H1 (cell line): ENCODE results near the gene PDP2. TPM values are rescaled to one million over a fixed set of nuclear protein-coding genes. Genes with fewer than 3 reads are reported as not detected.

Experiments used
- CTCF ChIA-PET: fragments of 300-600 bp; sonication (Branson Sonifier 250); formaldehyde crosslinking; loops from one replicate; lab custom pipeline; 2021; ENCODE audit not compliant: partially characterized antibody; lab: Charles Lee
- POLR2A ChIA-PET: fragments of 300-600 bp; sonication (Branson Sonifier 250); formaldehyde crosslinking; loops from one replicate; lab custom pipeline; 2021; ENCODE audit warnings: inconsistent platforms; ENCODE audit not compliant: partially characterized antibody; lab: Charles Lee
- DNase-seq, 2 experiments: peaks; one replicate each; pipeline versions ENCODE4 v3.0.0 to v3.0.0-alpha.2; 2010 to 2022; ENCODE audit warnings: low spot score in 2 of 2, low read depth in 1 of 2, mixed read lengths in 1 of 2
- FAIRE-seq: peaks from 2 replicates; lab custom pipeline; 2011; peaks lifted over from hg19 to GRCh38; lab: Jason Lieb, UNC
- H2AFZ ChIP-seq: 2 replicates; pipeline ENCODE4 v1.8.1; 2012; ENCODE audit warnings: low read length, inconsistent platforms
- H2AK5ac ChIP-seq: 2 replicates; pipeline ENCODE4 v1.6.1; 2013; ENCODE audit warnings: low read depth, low read length
- H2BK120ac ChIP-seq: replicated peaks from 2 replicates; pipeline ENCODE3; 2013; ENCODE audit warnings: low read depth, low read length, inconsistent platforms
- H2BK12ac ChIP-seq: 2 replicates; pipeline ENCODE4 v1.6.1; 2013; ENCODE audit warnings: low read depth, low read length
- H2BK15ac ChIP-seq: 2 replicates; pipeline ENCODE4 v1.6.1; 2013; ENCODE audit warnings: low read length
- H2BK20ac ChIP-seq: 2 replicates; pipeline ENCODE4 v1.6.1; 2013; ENCODE audit warnings: low read length
- H2BK5ac ChIP-seq: 2 replicates; pipeline ENCODE4 v1.6.1; 2013; ENCODE audit warnings: low read depth, low read length
- H3K14ac ChIP-seq: 2 replicates; pipeline ENCODE4 v1.6.1; 2013; ENCODE audit warnings: inconsistent platforms; ENCODE audit not compliant: insufficient read length
- H3K18ac ChIP-seq: 2 replicates; pipeline ENCODE4 v1.6.1; 2013; ENCODE audit warnings: low read length; ENCODE audit errors: extremely low read depth
- H3K23ac ChIP-seq: 2 replicates; pipeline ENCODE4 v1.6.1; 2013; ENCODE audit warnings: inconsistent platforms; ENCODE audit not compliant: insufficient read length
- H3K23me2 ChIP-seq: 2 replicates; pipeline ENCODE4 v1.6.1; 2013; ENCODE audit warnings: low read depth, low read length
- H3K27ac ChIP-seq: 2 replicates; pipeline ENCODE4 v1.6.1; 2011; ENCODE audit warnings: low read depth, low read length, inconsistent platforms
- H3K27me3 ChIP-seq, 4 experiments: replicated peaks in 1 of 4; 1 replicate in 1 of 4; 2 replicates in 3 of 4; pipeline versions ENCODE4 v1.6.1 to v1.8.1; 2011 to 2013; ENCODE audit warnings: low read length in 3 of 4, mild to moderate bottlenecking in 3 of 4, inconsistent platforms in 2 of 4, mixed read lengths in 2 of 4, moderate library complexity in 1 of 4; ENCODE audit not compliant: control insufficient read depth in 3 of 4, insufficient read depth in 3 of 4; ENCODE audit errors: extremely low read depth in 1 of 4
- H3K36me3 ChIP-seq, 4 experiments: 2 replicates each; pipeline versions ENCODE4 v1.6.1 to v1.8.1; 2011 to 2013; ENCODE audit warnings: mild to moderate bottlenecking in 4 of 4, low read length in 3 of 4, moderate library complexity in 2 of 4, control low read depth in 1 of 4, inconsistent platforms in 1 of 4; ENCODE audit not compliant: insufficient read depth in 4 of 4, control insufficient read depth in 2 of 4
- H3K4ac ChIP-seq: replicated peaks from 2 replicates; pipeline ENCODE3; 2013; ENCODE audit warnings: low read length, low read depth, mixed read lengths, inconsistent platforms; ENCODE audit not compliant: insufficient read length
- H3K4me1 ChIP-seq, 4 experiments: replicated peaks in 1 of 4; 1 replicate in 1 of 4; 2 replicates in 3 of 4; pipeline versions ENCODE4 v1.6.1 to v1.8.1; 2011 to 2013; ENCODE audit warnings: low read length in 3 of 4, inconsistent platforms in 2 of 4, mixed read lengths in 1 of 4; ENCODE audit not compliant: insufficient read depth in 4 of 4, control insufficient read depth in 3 of 4
- H3K4me2 ChIP-seq, 2 experiments: 2 replicates each; pipeline versions ENCODE4 v1.6.1 to v1.8.1; 2011 to 2013; ENCODE audit warnings: low read depth in 2 of 2, low read length in 2 of 2, control low read depth in 1 of 2, inconsistent platforms in 1 of 2, mild to moderate bottlenecking in 1 of 2; ENCODE audit not compliant: insufficient read depth in 1 of 2
- H3K4me3 ChIP-seq, 4 experiments: fragments of 200-600, 300-600 bp in 1 of 4; sonication (generic), shearing (Covaris generic), sonication (Bioruptor Twin) in 1 of 4; 2 replicates each; pipeline versions ENCODE4 v1.5.1 to v1.8.1; 2011 to 2016; ENCODE audit warnings: low read length in 4 of 4, low read depth in 3 of 4, control low read depth in 2 of 4, inconsistent platforms in 2 of 4, mild to moderate bottlenecking in 2 of 4, mixed read lengths in 1 of 4, moderate library complexity in 1 of 4; ENCODE audit not compliant: insufficient read depth in 2 of 4; ENCODE audit errors: extremely low read depth in 1 of 4
- H3K56ac ChIP-seq: replicated peaks from 2 replicates; pipeline ENCODE3; 2013; ENCODE audit warnings: low read depth, mild to moderate bottlenecking, mixed read lengths, low read length, inconsistent platforms; ENCODE audit not compliant: insufficient read length
- H3K79me1 ChIP-seq: 2 replicates; pipeline ENCODE4 v1.6.1; 2013; ENCODE audit warnings: low read depth, low read length, control low read depth
- H3K79me2 ChIP-seq, 2 experiments: 2 replicates each; pipeline versions ENCODE4 v1.6.1 to v1.8.1; 2012 to 2013; ENCODE audit warnings: low read length in 2 of 2, mild to moderate bottlenecking in 2 of 2, inconsistent platforms in 1 of 2; ENCODE audit not compliant: insufficient read depth in 2 of 2, control insufficient read depth in 1 of 2
- H3K9ac ChIP-seq, 4 experiments: replicated peaks in 1 of 4; 1 replicate in 1 of 4; 2 replicates in 3 of 4; pipeline versions ENCODE4 v1.6.1 to v1.8.1; 2011 to 2013; ENCODE audit warnings: low read depth in 3 of 4, low read length in 3 of 4, control low read depth in 2 of 4, mild to moderate bottlenecking in 2 of 4, moderate library complexity in 2 of 4, inconsistent platforms in 1 of 4; ENCODE audit errors: extremely low read depth in 1 of 4
- H3K9me3 ChIP-seq, 2 experiments: 2 replicates each; pipeline versions ENCODE4 v1.6.1 to v1.8.1; 2012 to 2013; ENCODE audit warnings: mild to moderate bottlenecking in 2 of 2, moderate library complexity in 2 of 2, control low read depth in 1 of 2, inconsistent platforms in 1 of 2, low read depth in 1 of 2, low read length in 1 of 2, mixed read lengths in 1 of 2; ENCODE audit not compliant: insufficient read depth in 2 of 2
- H4K20me1 ChIP-seq, 2 experiments: replicated peaks in 1 of 2; 2 replicates each; pipeline versions ENCODE3 to v1.8.1; 2011 to 2013; ENCODE audit warnings: inconsistent platforms in 2 of 2, low read length in 2 of 2, mild to moderate bottlenecking in 1 of 2; ENCODE audit not compliant: insufficient read depth in 2 of 2, control insufficient read depth in 1 of 2
- H4K5ac ChIP-seq: 2 replicates; pipeline ENCODE4 v1.6.1; 2013; ENCODE audit warnings: low read length, low read depth, mixed read lengths, inconsistent platforms; ENCODE audit not compliant: insufficient read length
- H4K8ac ChIP-seq: 2 replicates; pipeline ENCODE4 v1.8.0; 2013; ENCODE audit warnings: mild to moderate bottlenecking, moderate library complexity, low read length, inconsistent platforms; ENCODE audit not compliant: insufficient read depth; ENCODE audit errors: extremely low read depth
- H4K91ac ChIP-seq: replicated peaks from 2 replicates; pipeline ENCODE3; 2013; ENCODE audit warnings: low read length, mixed read lengths, inconsistent platforms; ENCODE audit not compliant: insufficient read length
- CHD1 ChIP-seq: IDR thresholded peaks from 2 replicates; pipeline ENCODE4 v1.6.1; 2012; ENCODE audit warnings: low read depth, low read length, improper control_type of control experiment
- HDAC6 ChIP-seq: IDR thresholded peaks from one replicate; pipeline ENCODE4 v1.7.1; 2012; ENCODE audit warnings: low read depth, mild to moderate bottlenecking, inconsistent platforms, low read length, moderate library complexity
- POLR2A ChIP-seq, 2 experiments: IDR thresholded peaks; 1 replicate in 1 of 2; 2 replicates in 1 of 2; pipeline ENCODE4 v1.6.1; 2011; ENCODE audit warnings: low read depth in 2 of 2, low read length in 2 of 2, mild to moderate bottlenecking in 2 of 2; ENCODE audit errors: control extremely low read depth in 1 of 2
- SP1 ChIP-seq: IDR thresholded peaks from 2 replicates; pipeline ENCODE4 v1.6.1; 2011; ENCODE audit warnings: low read depth, low read length
- TBP ChIP-seq: IDR thresholded peaks from 2 replicates; pipeline ENCODE4 v1.6.1; 2011; ENCODE audit warnings: low read depth, low read length, improper control_type of control experiment
- WGBS, 2 experiments: shearing (Covaris generic) in 1 of 2; methylation state at CpG; one replicate each; pipeline versions ENCODE4 v1.1.6 to v1.1.7; 2013 to 2015; ENCODE audit warnings: low lambda C conversion rate in 2 of 2, mixed read lengths in 2 of 2, inconsistent platforms in 1 of 2, low coverage in 1 of 2, missing lambda C conversion rate in 1 of 2; ENCODE audit not compliant: insufficient replicate concordance in 2 of 2, insufficient coverage in 1 of 2, insufficient read length in 1 of 2; ENCODE audit errors: extremely low coverage in 1 of 2, missing lambda C conversion rate in 1 of 2; 5-methylcytosine and 5-hydroxymethylcytosine counted together
- polyA plus RNA-seq, 7 experiments: library from polyadenylated mRNA; depleted of rRNA in 3 of 7; stranded (reverse) in 5 of 7; unstranded in 2 of 7; fragments of >200 nt in 5 of 7; fragments of 200-250 nt in 2 of 7; gene quantifications; 1 replicate in 5 of 7; 2 replicates in 1 of 7; 4 replicates in 1 of 7; pipeline versions ENCODE4 v1.2.1 to v1.2.3, GENCODE V29; 2011 to 2013; ENCODE audit warnings: missing spikeins in 2 of 7, mixed read lengths in 2 of 7
- total RNA-seq: library from RNA; stranded (reverse); fragmentation: NEBNext Ultra II Directional; extraction: Animal tissue kit (Norgen Biotek cat#: 25700); gene quantifications from 2 replicates; pipeline ENCODE4 v1.2.1, GENCODE V29; 2021

The PDP2 gene
- total and polyA plus RNA-seq, 2 of the 8 experiments (the other 6 are each of a cell fraction or from before 2014, with no cell fraction given): 11.7 to 36.5 TPM

GRCh38 chr16:66926961-66927436 lies 46.7 kb downstream of the PDP2 start:
- CTCF ChIA-PET: interaction anchor here (0.8 to 27.5 kb wide), 5 partner anchors 16 to 228 kb away, joined by 3 to 1009 read pairs (median 5); partner anchors contain the start of genes CDH16, NAE1 and PDP2
- Histone ChIP-seq H3K9ac (no peak overlapping the region), H3K79me2 (no peaks in the 10 kb centered on the region), H4K8ac (no peak overlapping the region; the same call in 1 of the 2 replicates), H4K20me1 (no peaks in the 10 kb centered on the region), H2BK15ac (no peak overlapping the region), H3K23ac (no peak overlapping the region), H3K56ac (no peak overlapping the region), H3K23me2 (peaks cover 4% of the 10 kb centered on the region; the same call in 1 of the 2 replicates), H3K4me2 (no peak overlapping the region), H2AFZ (no peak overlapping the region), H2BK20ac (no peak overlapping the region), H2BK12ac (no peak overlapping the region), H3K27me3 (peaks cover 14 to 41% (median 35%) of the 10 kb centered on the region in 4 experiments; a peak in 6 of 7 replicates)
- DNase-seq: no peak
- 72% methylated on average over 3 of the region's 3 CpGs; no CpG with 5 or more reads in 1 of the 2 experiments for WGBS, 2 experiments
- TF ChIP-seq HDAC6: no peak
- TF ChIP-seq SP1: 0 out of 2 replicates have a peak, but pooled peaks have one; percentile 22
- TF ChIP-seq CHD1: no peak
- TF ChIP-seq TBP: no peak
- TF ChIP-seq POLR2A (IDR thresholded peaks at IDR 0.05; ENCODE audit: control extremely low read depth in 1 of 2, low read depth in 2 of 2, low read length in 2 of 2): no peak
- TF ChIP-seq, all 59 proteins: peak for 1
- H3K79me1 ChIP-seq: peaks cover 2% of the 10 kb centered on the region; the same call in 1 of the 2 replicates
- H2AK5ac ChIP-seq: no peak overlapping the region
- H3K4ac ChIP-seq: no peak overlapping the region
- no peak overlapping the region for H3K27ac ChIP-seq
- POLR2A ChIA-PET: interaction anchor here (1.2 to 2.3 kb wide), 4 partner anchors 31 to 97 kb away, joined by 3 to 7 read pairs (median 4); partner anchors contain the start of genes NAE1 and PDP2
- FAIRE-seq: no peak
- H3K36me3 ChIP-seq: peaks cover 0 to 2% (median under 1%) of the 10 kb centered on the region in 4 experiments; a peak in 3 of 8 replicates
- peaks cover 0 to 8% (median under 1%) of the 10 kb centered on the region in 4 experiments; a peak in 3 of 7 replicates for H3K4me1 ChIP-seq
- no peak overlapping the region for H4K5ac ChIP-seq
- H4K91ac ChIP-seq: no peak overlapping the region
- no peak overlapping the region for H3K18ac ChIP-seq
- H3K14ac ChIP-seq: no peak overlapping the region
- H3K4me3 ChIP-seq: no peak overlapping the region
- no peak overlapping the region for H2BK120ac ChIP-seq
- no peaks in the 10 kb centered on the region for H3K9me3 ChIP-seq
- H2BK5ac ChIP-seq: no peak overlapping the region
